HepG2 (cell line): ENCODE results near the gene LSM2. TPM values are rescaled to one million over a fixed set of nuclear protein-coding genes. Genes with fewer than 3 reads are reported as not detected.

Experiments
- BRCA1 ChIP-seq: sonication (generic); formaldehyde crosslinking; IDR thresholded peaks from 2 replicates; pipeline ENCODE4 v1.4.0; 2020; ENCODE audit warnings: missing genetic modification reagents
- ELF4 ChIP-seq: sonication (generic); formaldehyde crosslinking; IDR thresholded peaks from 2 replicates; pipeline ENCODE4 v1.5.0; 2020; ENCODE audit warnings: missing genetic modification reagents, mild to moderate bottlenecking, moderate library complexity, borderline replicate concordance
- HCFC1 ChIP-seq: fragments of 150-350 bp; IDR thresholded peaks from 2 replicates; pipeline ENCODE4 v1.6.1; 2014; ENCODE audit warnings: low read depth, low read length
- HHEX ChIP-seq: IDR thresholded peaks from 2 replicates; pipeline ENCODE4 v1.6.1; 2016; ENCODE audit warnings: control low read depth
- JARID2 ChIP-seq: sonication (generic); formaldehyde crosslinking; IDR thresholded peaks from 2 replicates; pipeline ENCODE4 v1.8.1; 2023; ENCODE audit warnings: missing genetic modification reagents, inconsistent platforms; ENCODE audit not compliant: insufficient replicate concordance
- PCBP1 ChIP-seq: fragments of 200-400 bp; formaldehyde crosslinking; IDR thresholded peaks from 2 replicates; pipeline ENCODE4 v1.6.1; 2017; ENCODE audit warnings: mild to moderate bottlenecking, low read depth, low read length, borderline replicate concordance
- RAD21 ChIP-seq: fragments of 450-650 bp; formaldehyde crosslinking; IDR thresholded peaks from 2 replicates; pipeline ENCODE4 v1.5.0; 2020; ENCODE audit warnings: mild to moderate bottlenecking
- RFXANK ChIP-seq: IDR thresholded peaks from 2 replicates; pipeline ENCODE4 v1.6.1; 2016
- SPEN ChIP-seq: sonication (generic); formaldehyde crosslinking; IDR thresholded peaks from 2 replicates; pipeline ENCODE4 v1.5.1; 2020; ENCODE audit warnings: low read depth, mild to moderate bottlenecking, missing genetic modification reagents
- SRF ChIP-seq: IDR thresholded peaks from 2 replicates; pipeline ENCODE4 v1.6.1; 2011; ENCODE audit warnings: mild to moderate bottlenecking, low read depth, low read length, moderate library complexity
- ZNF121 ChIP-seq: sonication (generic); formaldehyde crosslinking; IDR thresholded peaks from 2 replicates; pipeline ENCODE4 v1.5.0; 2020; ENCODE audit warnings: mild to moderate bottlenecking, missing genetic modification reagents
- ZNF225 ChIP-seq: sonication (generic); formaldehyde crosslinking; IDR thresholded peaks from 2 replicates; pipeline ENCODE4 v1.4.0; 2020; ENCODE audit warnings: mild to moderate bottlenecking, missing genetic modification reagents
- ZNF230 ChIP-seq: sonication (generic); formaldehyde crosslinking; IDR thresholded peaks from 2 replicates; pipeline ENCODE4 v1.4.0; 2020; ENCODE audit warnings: mild to moderate bottlenecking, missing genetic modification reagents
- ZNF451 ChIP-seq: sonication (generic); formaldehyde crosslinking; IDR thresholded peaks from 2 replicates; pipeline ENCODE4 v1.5.0; 2020; ENCODE audit warnings: mild to moderate bottlenecking, missing genetic modification reagents
- ZNF839 ChIP-seq: sonication (generic); formaldehyde crosslinking; IDR thresholded peaks from 2 replicates; pipeline ENCODE4 v1.4.0; 2020; ENCODE audit warnings: missing genetic modification reagents, mild to moderate bottlenecking, borderline replicate concordance
- polyA plus RNA-seq, 8 experiments: library from polyadenylated mRNA; depleted of rRNA in 3 of 8; stranded (reverse) in 7 of 8; unstranded in 1 of 8; fragments of >200 nt; fragmentation: Illumina TruSeq in 4 of 8; extraction: Trizol in 4 of 8; gene quantifications; 2 replicates each; pipeline versions ENCODE4 v1.2.1 to v1.2.3, GENCODE V29; 2011 to 2016; ENCODE audit warnings: low read depth in 4 of 8, missing spikeins in 1 of 8, mixed read lengths in 1 of 8; ENCODE audit not compliant: insufficient read depth in 1 of 8
- total RNA-seq, 5 experiments: library from RNA; depleted of rRNA; stranded (reverse); fragments of >200 nt; fragmentation: Illumina TruSeq; extraction: Trizol; gene quantifications; 2 replicates each; pipeline ENCODE4 v1.2.3, GENCODE V29; 2016; ENCODE audit warnings: low read depth in 1 of 5
- TF ChIP-seq, protein P1 (sequence below): sonication (generic); formaldehyde crosslinking; IDR thresholded peaks from 2 replicates; pipeline ENCODE4 v1.5.0; 2020; ENCODE audit warnings: missing genetic modification reagents
- TF ChIP-seq, protein P2 (sequence below): IDR thresholded peaks from 2 replicates; pipeline ENCODE4 v1.6.1; 2016; ENCODE audit warnings: low read depth, borderline replicate concordance
- TF ChIP-seq, protein P3 (sequence below): sonication (generic); formaldehyde crosslinking; IDR thresholded peaks from 2 replicates; pipeline ENCODE4 v1.4.0; 2020; ENCODE audit warnings: missing genetic modification reagents
- TF ChIP-seq, protein P4 (sequence below): conservative IDR thresholded peaks from 2 replicates; pipeline ENCODE4 v1.6.1; 2018; ENCODE audit warnings: missing genetic modification reagents
- TF ChIP-seq, protein P5 (sequence below): sonication (generic); formaldehyde crosslinking; IDR thresholded peaks from 2 replicates; pipeline ENCODE4 v1.4.0; 2020; ENCODE audit warnings: missing genetic modification reagents, borderline replicate concordance
- TF ChIP-seq, protein P6 (sequence below): IDR thresholded peaks from 2 replicates; pipeline ENCODE4 v1.6.1; 2016; ENCODE audit warnings: missing genetic modification reagents, missing compliant biosample characterization

Gene LSM2
- total and polyA plus RNA-seq, 2 of the 13 experiments (the other 11 are each of a cell fraction or from before 2014, with no cell fraction given) = 69.4 to 90.5 TPM

DNA sequence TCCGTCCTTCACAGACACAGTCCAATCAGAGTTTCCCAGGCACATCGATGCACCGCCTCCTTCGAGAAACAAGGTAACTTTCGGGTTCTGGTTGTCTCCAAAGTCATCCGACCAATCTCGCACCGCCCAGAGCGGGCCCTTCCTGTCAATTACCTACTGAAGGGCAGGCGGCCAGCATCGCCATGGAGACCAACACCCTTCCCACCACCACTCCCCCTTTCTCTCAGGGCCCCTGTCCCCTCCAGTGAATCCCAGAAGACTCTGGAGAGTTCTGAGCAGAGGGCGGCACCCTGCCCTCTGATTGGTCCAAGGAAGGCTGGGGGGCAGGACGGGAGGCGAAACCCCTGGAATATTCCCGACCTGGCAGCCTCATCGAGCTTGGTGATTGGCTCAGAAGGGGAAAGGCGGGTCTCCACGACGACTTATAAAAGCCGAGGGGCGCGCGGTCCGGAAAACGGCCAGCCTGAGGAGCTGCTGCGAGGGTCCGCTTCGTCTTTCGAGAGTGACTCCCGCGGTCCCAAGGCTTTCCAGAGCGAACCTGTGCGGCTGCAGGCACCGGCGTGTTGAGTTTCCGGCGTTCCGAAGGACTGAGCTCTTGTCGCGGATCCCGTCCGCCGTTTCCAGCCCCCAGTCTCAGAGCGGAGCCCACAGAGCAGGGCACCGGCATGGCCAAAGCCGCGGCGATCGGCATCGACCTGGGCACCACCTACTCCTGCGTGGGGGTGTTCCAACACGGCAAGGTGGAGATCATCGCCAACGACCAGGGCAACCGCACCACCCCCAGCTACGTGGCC lies 20.7 kb upstream of the LSM2 start, which contains the start of gene HSPA1B (continued):
- peak; percentile 69 for TF ChIP-seq SPEN (CRISPR knock-in tag)
- 0 out of 2 replicates have a peak, but pooled peaks have one; percentile 36 for TF ChIP-seq HCFC1
- TF ChIP-seq, protein P1, sequence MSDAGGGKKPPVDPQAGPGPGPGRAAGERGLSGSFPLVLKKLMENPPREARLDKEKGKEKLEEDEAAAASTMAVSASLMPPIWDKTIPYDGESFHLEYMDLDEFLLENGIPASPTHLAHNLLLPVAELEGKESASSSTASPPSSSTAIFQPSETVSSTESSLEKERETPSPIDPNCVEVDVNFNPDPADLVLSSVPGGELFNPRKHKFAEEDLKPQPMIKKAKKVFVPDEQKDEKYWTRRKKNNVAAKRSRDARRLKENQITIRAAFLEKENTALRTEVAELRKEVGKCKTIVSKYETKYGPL (CRISPR knock-in tag) = 0 out of 2 replicates have a peak, but pooled peaks have one; percentile 55
- TF ChIP-seq RFXANK (CRISPR knock-in tag) = peak; percentile 92; the same call in 1 of the 2 replicates
- TF ChIP-seq, protein P2, sequence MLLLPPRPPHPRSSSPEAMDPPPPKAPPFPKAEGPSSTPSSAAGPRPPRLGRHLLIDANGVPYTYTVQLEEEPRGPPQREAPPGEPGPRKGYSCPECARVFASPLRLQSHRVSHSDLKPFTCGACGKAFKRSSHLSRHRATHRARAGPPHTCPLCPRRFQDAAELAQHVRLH (CRISPR knock-in tag) = peak; percentile 78
- TF ChIP-seq, protein P3, sequence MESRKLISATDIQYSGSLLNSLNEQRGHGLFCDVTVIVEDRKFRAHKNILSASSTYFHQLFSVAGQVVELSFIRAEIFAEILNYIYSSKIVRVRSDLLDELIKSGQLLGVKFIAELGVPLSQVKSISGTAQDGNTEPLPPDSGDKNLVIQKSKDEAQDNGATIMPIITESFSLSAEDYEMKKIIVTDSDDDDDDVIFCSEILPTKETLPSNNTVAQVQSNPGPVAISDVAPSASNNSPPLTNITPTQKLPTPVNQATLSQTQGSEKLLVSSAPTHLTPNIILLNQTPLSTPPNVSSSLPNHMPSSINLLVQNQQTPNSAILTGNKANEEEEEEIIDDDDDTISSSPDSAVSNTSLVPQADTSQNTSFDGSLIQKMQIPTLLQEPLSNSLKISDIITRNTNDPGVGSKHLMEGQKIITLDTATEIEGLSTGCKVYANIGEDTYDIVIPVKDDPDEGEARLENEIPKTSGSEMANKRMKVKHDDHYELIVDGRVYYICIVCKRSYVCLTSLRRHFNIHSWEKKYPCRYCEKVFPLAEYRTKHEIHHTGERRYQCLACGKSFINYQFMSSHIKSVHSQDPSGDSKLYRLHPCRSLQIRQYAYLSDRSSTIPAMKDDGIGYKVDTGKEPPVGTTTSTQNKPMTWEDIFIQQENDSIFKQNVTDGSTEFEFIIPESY (CRISPR knock-in tag) = no peak
- no peak for TF ChIP-seq ELF4 (CRISPR knock-in tag)
- TF ChIP-seq, protein P4, sequence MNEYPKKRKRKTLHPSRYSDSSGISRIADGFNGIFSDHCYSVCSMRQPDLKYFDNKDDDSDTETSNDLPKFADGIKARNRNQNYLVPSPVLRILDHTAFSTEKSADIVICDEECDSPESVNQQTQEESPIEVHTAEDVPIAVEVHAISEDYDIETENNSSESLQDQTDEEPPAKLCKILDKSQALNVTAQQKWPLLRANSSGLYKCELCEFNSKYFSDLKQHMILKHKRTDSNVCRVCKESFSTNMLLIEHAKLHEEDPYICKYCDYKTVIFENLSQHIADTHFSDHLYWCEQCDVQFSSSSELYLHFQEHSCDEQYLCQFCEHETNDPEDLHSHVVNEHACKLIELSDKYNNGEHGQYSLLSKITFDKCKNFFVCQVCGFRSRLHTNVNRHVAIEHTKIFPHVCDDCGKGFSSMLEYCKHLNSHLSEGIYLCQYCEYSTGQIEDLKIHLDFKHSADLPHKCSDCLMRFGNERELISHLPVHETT (CRISPR knock-in tag) = 0 out of 2 replicates have a peak, but pooled peaks have one; percentile 51
- TF ChIP-seq ZNF451 (CRISPR knock-in tag) = peak; percentile 82; the same call in 1 of the 2 replicates
- TF ChIP-seq HHEX = no peak
- TF ChIP-seq, protein P5, sequence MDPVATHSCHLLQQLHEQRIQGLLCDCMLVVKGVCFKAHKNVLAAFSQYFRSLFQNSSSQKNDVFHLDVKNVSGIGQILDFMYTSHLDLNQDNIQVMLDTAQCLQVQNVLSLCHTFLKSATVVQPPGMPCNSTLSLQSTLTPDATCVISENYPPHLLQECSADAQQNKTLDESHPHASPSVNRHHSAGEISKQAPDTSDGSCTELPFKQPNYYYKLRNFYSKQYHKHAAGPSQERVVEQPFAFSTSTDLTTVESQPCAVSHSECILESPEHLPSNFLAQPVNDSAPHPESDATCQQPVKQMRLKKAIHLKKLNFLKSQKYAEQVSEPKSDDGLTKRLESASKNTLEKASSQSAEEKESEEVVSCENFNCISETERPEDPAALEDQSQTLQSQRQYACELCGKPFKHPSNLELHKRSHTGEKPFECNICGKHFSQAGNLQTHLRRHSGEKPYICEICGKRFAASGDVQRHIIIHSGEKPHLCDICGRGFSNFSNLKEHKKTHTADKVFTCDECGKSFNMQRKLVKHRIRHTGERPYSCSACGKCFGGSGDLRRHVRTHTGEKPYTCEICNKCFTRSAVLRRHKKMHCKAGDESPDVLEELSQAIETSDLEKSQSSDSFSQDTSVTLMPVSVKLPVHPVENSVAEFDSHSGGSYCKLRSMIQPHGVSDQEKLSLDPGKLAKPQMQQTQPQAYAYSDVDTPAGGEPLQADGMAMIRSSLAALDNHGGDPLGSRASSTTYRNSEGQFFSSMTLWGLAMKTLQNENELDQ (CRISPR knock-in tag) = peak; percentile 59; the same call in 1 of the 2 replicates
- peak; percentile 76 for TF ChIP-seq RAD21 (CRISPR knock-in tag)
- no peak for TF ChIP-seq ZNF839 (CRISPR knock-in tag)
- no peak for TF ChIP-seq ZNF230 (CRISPR knock-in tag)
- TF ChIP-seq ZNF225 (CRISPR knock-in tag) = peak; percentile 63; the same call in 1 of the 2 replicates
- TF ChIP-seq, protein P6, sequence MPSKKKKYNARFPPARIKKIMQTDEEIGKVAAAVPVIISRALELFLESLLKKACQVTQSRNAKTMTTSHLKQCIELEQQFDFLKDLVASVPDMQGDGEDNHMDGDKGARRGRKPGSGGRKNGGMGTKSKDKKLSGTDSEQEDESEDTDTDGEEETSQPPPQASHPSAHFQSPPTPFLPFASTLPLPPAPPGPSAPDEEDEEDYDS = peak; percentile 99
- peak; percentile 80 for TF ChIP-seq BRCA1
- TF ChIP-seq JARID2 (CRISPR knock-in tag) = peak; percentile 90
- peak; percentile 76; the same call in 1 of the 2 replicates for TF ChIP-seq ZNF121
- TF ChIP-seq PCBP1 = peak; percentile 46; the same call in 1 of the 2 replicates
- TF ChIP-seq SRF = peak; percentile 54
